Fibroblast of upper back skin (primary cell): Measurements from ENCODE around the gene GFPT1.
"Not testable (repeated sequence)": the region's sequence is repeated elsewhere in the genome, so short reads cannot be mapped to it uniquely, and the experiment has no call there.

Experiments
- DNase-seq: peaks from one replicate; pipeline ENCODE4 v3.0.0-alpha.2; 2013

The GFPT1 gene

DNA sequence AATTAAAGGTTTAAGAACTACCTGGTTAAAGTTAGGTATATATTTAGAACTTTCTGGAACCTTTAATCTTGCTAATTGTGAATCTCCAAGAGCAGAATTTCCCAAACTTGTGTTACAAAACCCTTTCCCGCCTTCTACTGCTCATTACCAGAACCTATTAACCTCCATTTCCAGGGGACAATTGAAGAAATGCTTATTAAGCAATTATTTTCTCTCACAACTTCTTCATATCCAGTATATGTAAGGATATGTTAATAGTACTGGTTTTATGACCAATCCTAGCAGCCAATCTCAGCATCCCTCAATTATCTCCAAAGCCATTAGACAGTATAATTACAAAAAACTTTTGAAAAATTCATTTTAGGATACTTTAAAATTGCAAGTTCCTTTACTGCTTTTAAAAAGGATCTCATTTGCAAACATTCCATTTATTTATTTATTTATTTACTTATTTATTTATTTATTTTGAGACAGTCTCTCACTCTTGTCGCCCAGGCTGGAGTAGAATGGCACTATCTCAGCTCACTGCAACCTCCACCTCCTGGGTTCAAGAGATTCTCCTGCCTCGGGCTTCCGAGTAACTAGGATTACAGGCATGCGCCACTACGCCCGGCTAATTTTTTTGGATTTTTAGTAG lies 3.7 kb downstream of the GFPT1 start:
- no peak for DNase-seq

DNA sequence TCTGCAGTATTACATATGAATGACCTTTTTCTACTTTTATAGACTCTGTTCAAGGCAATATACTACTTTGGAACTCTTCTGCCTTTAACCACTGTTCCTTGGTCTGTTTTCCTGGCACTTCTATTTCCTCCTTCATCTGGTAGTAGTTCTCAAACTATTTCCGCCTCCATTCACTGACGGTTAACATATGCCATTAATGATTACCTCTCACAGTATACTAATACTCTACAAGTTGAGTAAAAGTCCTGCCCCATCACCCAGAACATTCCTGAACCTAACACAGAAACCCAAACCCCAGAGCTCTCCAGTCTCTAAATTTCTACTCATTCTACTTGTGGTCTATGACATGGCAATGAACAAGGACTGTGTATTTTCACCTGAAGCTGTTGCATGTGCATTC lies 4.5 kb downstream of the GFPT1 start:
- no peak for DNase-seq

DNA sequence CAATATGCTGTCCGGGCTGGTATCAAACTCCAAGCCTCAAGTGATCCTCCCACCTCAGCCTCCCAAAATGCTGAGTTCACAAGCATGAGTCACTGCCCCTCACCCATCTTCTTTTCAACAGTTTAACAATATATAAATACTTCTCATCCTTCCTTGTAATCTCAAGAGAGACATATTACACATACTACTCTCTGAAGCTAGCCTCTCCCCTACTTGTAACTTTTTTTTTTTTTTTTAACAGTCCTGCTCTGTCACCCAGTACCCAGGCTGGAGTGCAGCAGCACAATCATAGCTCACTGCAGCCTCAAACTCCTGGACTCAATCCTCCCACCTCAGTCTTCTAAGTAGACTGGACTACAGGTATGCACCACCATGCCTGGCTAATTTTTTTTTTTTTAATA lies 5.7 kb downstream of the GFPT1 start:
- peak; percentile 56 for DNase-seq

DNA sequence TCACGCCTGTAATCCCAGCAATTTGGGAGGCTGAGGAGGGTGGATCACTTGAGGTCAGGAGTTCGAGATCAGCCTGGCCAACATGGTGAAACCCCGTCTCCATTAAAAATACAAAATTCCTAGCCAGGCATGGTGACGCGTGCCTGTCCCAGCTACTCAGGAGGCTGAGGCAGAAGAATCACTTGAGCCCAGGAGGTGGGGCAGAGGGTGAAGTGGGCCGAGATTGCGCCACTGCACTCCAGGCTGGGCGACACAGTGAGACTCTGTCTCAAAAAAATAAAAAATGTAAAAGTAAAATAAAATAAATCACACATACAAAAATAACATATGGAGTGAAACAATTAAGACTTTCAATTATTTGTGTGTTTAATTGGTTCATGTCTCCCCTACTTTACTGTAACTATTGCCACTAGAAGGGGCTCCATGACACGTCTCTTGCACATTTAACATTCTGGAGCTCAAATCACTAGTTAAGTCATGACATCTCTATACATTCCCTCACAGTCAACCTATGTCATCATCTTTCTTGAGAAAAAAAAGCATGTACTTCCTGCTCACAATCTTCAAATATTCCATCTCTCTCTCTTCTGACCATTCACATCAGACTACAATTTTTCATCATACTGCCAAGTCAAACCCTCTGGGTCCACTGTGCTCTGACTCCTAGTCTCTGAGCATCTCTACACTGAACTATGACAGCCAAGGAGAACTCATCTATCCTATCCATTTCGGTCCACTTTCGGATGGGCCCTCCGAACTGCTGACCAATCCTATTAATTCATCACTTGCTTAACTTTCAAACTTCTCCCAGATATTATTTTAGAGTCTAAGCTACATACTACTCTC lies 6.7 kb downstream of the GFPT1 start:
- DNase-seq: peak; percentile 36

DNA sequence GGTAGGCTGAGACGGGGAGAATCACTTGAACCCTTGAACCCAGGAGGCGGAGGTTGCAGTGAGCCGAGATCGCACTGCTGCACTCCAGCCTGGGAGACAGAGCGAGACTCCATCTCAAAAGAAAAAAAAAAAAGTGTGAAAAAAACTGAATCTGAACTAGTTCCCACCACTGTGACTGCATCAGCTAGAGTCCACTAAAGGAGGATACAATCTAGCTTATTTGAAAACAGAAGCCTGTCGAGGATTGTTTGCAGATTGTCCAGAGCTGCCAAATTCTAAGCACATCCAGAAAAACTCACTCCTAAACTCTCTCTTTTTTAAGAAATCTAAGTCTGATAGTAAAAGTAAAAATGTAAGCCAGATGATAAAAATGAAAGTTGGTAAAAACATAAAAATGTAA lies 10.6 kb downstream of the GFPT1 start:
- DNase-seq: no peak

DNA sequence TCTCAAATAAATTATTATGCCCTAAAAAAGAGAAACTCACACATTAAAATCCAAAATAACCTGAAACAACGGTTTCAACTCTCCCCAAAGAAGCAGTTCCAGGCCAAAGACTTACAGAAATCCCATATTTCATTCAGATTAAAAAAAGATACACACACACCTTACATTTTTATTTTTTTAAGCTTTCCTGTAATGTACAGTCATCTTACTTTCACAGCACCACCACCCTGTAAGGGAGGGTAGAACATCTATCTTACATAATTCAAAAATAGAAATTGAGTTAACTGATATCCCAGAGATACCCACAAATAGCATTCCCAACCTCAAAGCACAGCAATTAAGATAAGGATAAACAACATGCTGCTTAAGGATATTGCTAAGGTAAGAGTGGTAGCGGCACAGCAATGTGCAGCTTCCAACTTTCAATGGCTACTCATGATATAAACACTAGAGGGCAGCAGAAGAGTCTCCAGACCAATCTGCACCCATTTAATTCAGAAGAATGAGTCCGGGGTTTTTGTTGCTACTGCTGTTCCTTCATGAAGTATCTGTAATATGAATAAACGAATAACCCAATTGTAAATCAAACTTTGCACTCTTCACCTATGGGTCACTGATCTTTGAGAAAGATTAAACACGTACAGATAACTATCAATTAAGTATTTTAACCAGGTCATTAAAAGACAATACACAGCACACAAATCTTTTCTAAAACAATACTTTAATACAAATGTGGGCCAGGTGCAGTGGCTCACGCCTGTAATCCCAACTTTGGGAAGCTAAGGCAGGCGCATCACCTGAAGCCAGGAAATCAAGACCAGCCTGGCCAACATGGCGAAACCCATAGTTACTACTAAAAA lies 11.3 kb downstream of the GFPT1 start:
- DNase-seq: peak; percentile 10

DNA sequence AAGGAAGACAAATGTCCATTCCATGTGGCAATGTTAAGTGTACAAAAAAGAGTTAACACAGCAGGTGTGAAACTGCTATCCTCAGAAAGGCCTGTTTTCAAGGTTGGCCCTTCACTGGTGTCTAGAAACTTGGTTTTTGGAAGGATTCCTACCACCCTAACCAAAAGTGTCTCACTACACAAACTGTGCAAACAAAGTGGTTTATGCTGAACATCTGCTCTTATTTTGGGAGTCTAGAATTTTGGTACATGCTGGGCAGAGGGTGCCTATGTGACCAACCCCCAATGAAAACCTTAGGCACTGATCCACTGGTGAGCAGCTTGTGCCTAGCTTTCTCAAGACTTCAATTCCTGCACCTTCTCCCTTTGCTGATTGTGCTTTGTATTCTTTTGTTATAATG lies 14.3 kb downstream of the GFPT1 start:
- DNase-seq: no peak

DNA sequence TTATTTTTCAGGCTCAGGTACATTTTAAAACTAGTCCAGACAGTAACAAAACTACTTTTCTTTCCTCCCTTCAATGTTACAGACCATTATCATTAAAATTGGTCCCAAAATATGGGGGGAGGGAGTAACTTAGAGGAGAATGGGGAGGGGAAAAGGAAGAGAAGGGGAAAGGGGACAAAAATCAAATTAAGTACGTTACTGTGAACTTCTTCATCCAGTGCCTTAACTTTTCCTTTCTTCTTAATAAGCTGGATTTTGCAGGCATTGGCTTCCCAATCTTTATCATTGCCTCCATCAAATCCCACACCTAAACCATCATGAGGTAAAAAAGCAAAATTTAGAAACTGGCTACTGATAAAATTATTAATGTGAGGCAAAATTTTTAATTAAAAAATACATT lies 17.2 kb downstream of the GFPT1 start:
- no peak for DNase-seq

DNA sequence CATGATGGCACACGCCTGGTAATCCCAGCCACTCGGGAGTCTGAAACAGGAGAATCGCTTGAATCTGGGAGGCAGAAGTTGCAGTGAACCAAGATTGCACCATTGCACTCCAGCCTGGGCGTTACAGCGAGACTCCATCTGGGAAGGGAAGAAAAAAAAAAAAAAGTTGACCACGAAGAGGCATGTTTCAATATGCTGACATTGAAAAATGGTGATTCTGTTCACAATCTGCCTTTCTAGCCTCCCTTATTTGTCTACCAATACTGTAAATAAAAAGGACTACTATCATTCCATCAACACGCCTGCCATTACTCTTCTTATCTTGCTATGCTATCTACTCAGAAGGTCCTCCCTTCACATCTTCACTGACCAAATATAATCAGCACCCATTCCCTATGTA lies 18.4 kb downstream of the GFPT1 start:
- no peak for DNase-seq

DNA sequence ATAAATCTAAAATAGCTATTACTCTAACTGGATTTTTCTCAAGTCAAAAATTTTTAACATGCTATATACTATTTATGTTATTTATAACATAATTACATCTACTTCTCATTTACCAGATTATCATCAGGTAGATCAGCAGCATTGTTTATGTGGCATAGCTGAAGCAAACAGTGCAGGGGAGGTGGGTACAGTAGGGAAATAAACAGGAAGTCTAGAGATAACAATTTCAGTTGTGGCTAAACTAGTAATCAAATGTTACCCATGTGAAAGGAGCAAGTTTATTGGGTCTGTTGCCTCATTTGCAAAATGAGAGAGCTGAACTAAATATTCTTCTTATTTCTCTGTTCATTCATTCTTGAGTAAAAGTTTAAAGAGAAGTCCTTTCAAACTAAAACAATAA lies 27.7 kb downstream of the GFPT1 start:
- DNase-seq: no peak

DNA sequence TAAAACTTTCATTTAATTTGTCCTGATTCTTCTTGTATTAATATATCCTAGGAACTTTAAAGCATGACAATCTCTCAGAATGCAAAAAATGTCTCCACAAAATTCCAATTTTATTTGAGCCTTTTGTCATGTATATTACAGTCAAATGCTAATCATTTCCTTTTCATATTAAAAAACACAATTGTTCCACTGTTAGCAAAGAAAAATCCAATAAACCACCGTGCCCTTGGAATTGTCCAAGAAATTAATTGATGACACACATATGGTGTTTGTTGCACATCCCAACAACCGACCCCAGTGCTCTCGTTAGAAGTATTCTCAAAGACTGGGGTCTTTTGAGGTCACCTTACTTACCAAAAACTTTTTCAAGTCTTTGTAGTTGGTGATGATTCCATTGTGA lies 28.1 kb downstream of the GFPT1 start:
- DNase-seq: no peak

DNA sequence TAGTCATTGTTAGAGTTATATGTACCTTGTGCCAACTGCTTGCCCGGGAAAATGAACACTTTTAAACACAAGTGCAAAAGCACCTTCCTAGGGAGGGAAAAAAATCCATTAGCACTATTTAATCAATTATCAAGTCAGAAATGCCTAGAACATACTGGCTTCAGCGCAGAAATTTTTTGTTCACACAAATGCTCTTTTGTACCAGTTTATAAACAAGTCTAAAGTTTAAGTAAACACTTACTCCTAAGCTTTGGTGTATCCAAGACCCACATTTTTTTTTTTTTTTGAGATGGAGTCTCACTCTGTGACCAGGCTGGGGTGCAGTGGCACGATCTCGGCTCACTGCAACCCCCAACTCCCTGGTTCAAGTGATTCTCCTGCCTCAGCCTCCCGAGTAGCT lies 30.6 kb downstream of the GFPT1 start:
- no peak for DNase-seq

DNA sequence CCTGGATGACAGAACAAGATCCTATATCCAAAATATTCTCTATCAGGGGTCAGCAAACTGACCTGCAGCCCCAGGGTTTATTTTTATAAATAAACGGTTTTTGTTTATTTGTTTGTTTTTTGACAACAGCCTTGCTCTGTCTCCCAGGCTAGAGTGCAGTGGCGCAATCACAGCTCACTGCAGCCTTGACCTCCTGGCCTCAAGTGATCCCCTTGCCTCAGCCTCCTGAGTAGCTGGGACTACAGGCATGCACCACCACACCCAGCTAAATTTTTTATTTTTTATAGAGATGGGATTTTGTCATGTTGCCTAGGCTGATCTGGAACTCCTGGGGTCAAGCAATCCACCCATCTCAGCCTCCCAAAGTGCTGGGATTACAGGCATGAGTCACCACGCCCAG lies 32.1 kb downstream of the GFPT1 start:
- not testable (repeated sequence) for DNase-seq

DNA sequence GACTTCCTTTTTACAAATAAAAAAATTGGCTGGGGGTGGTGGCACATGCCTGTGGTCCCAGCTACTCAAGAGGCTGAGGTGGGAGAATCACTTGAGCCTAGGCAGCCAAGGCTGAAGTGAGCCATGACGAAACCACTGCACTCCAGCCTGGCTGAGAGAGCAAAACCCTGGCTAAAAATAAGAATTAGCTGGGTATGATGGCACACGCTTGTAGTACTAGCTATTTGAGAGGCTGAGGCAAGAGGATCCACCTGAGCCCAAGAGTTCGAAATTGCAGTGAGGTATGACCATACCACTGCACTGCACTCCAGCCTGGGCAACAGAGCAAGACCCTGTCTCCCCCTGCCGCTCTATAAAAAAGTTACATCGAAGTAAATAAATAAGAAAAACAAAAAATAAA lies 33.7 kb downstream of the GFPT1 start:
- peak; percentile 4 for DNase-seq

DNA sequence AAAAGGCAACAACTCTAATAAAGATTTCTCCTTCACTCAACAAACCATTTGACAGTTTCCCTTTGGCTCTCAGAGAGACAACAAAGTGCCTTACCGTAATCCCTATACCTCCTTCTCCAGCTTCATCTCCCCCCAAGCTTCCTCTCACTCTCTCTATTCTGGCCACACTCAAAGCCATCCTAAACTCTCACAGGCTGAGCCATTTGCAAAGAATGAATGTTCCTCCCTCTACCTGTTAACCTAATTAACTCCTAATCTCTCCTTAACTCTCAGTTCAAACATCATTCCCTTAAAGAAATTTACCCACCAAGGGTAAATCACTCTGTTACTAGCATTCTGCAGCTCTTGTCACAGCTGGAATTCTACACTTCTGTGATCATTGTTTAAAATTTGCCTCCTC lies 38.2 kb downstream of the GFPT1 start:
- no peak for DNase-seq

DNA sequence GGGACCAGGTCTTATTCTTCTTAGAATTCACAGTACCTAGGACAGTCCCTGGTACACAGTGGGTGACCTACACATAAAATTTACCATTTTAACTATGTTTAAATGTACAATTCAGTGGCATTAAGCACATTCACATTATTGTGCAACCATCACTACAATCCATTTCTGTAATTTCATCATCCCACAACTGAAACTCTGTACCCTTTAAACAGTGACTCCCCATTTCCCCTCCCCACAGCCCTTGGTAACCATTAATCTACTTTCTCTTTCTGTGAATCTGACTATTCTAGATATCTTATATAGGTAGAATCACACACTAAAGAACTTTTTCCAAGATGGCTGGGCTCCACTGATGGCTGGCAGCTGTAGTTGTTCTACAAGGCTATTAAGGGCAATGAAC lies 41.6 kb downstream of the GFPT1 start:
- DNase-seq: peak; percentile 3

DNA sequence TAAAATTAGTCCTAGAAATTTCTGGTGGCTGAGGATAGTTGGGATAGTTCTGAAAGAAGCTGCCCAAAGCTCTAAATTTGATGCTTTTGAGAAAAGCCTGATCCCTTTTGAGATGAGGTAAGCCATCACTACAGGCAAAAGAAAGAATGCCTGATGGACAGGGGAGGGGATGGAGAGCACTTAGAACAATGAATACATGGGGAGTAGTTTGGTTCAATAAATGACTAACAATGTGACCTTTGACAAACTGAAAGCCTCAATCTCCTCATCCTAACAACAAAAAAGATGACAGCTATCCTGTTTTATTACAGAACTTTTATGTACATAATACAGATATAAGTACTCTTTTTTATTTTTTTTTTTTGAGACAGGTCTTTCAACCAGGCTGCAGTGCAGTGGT lies 42.7 kb downstream of the GFPT1 start:
- DNase-seq: no peak

DNA sequence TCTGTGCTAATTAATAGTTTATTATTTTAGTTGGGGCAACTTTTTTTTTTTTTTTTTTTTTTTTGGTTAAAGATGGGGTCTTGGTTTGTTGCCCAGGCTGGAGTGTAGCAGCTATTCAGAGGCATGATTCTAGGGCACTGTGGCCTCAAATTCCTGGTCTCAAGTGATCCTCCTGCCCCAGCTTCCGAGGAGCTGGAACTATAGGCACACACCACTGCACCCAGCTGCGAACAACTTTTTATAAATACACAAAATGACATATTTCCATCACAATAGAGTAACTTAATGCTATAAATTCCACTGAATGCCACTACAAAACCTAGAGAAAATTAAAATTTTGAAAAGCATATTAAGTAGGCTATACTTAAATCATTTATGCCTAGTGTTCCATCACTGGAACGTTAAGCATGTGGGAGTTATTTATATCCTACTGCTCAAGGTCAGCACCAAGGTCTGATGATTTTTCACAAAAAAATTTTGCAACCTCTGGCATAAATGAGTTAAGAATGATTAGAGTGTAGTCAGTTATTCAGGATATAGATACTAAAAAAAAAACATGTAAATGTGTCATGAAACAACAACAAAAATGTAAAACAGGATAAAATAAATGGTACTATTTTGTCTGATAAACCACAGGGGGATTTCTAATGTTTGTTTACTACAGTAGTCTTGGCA lies 46.8 kb downstream of the GFPT1 start:
- DNase-seq: peak; percentile 41

DNA sequence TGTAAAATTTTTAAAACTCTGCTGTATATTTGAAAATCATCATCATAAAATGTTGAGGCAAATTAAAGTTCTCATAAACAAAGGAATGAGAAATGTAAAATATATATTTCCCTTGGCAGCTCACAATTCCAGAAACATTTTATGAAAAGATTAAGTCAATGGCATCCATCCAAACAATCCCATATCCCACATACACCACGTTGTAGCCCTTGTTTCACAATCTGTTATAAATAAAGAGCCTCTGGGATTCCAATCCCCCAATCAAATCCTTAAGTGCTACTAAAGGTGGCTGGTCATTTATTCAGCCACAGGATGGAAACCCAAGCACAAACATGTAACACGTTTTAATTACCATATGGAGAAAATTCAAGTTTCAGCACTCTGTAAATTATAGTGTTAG lies 51.7 kb downstream of the GFPT1 start:
- DNase-seq: peak; percentile 25

DNA sequence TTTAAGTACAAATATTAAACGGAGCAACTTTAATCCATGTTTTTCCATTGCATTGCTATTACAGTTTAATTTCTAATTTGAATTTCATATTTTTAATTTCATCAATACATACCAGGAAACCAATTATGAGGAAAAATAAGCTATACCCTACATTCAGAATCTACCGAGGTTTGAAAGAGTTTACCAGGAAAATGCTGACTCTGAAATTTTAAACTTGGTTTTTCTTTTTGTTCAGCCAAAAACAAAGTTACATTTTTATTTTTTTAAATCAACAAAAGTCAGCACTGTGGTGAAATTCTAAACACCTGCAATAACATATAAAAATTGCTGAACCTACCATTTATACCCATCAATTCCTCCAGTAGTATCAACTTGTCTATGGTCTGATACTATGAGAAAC lies 53.7 kb downstream of the GFPT1 start:
- no peak for DNase-seq

DNA sequence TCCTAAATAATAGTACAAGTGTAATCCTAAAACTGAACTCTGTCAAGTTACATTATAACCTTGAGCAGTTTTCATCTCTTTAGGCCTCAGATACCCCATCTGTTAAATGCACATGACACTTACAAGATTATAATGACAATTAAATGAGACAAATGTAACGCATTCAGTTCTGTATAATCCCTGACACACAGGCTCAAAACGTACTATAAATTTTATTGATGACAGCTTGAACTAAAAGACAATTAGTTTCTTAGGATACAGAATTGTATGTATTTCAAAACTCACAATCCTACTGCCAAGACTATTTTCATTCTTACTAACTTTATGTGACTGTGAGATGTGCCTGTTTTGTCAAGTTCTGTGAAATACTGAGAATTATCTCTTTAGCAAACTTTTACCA lies 56.2 kb downstream of the GFPT1 start:
- no peak for DNase-seq

DNA sequence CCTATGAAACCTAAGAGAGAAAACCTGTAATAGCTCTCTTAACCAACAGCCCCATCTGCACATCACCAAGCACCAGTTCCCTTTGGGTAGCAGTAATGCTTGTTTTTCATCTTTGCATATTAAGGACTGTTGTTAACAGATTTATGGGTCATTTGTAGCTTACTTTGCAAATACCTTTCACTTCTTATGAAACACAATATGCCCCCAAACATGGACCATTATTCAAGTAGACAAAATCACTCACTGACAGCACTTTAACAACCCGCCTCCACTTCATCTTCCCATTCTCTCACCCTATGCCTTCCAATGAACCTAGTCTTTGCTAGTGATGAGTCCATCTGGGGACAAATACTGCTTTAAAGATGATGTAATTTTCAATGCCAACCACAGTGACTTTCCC lies 64.4 kb downstream of the GFPT1 start:
- DNase-seq: no peak

DNA sequence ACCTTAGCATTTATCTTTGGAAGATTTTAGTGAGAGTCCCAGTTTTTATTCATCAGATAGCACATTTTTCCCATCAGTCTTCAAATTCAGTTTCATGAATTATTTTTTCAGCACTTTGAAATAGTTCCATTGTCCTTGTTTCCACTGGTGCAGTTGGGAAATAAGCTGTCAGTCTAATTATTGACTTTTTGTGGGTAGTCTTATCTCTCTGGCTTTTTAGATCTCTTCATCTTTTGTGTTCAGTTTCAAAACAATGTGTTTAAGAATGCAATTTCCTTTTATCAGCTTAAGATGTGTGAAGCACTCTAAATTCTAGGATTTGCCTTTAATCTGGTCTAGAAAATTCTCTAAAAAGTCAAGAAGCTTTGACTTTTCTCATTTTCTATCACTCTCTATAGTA lies 70.5 kb downstream of the GFPT1 start:
- no peak for DNase-seq
